Prostate gland (tissue), 2 donors: Measurements from ENCODE around the gene RAB8B.

Experiments
- CTCF ChIP-seq, 4 experiments: fragments of 200-600 bp in 2 of 4; fragments of 450-650 bp in 2 of 4; sonication (generic) in 2 of 4; IDR thresholded peaks; 1 replicate in 3 of 4; 2 replicates in 1 of 4; pipeline ENCODE4 v1.5.1; 2016 to 2019; ENCODE audit warnings: antibody characterized with exemption in 4 of 4, mild to moderate bottlenecking in 2 of 4, moderate library complexity in 2 of 4
- POLR2A ChIP-seq: fragments of 450-650 bp; IDR thresholded peaks from one replicate; pipeline ENCODE4 v1.6.1; 2016; ENCODE audit warnings: antibody characterized with exemption, mild to moderate bottlenecking
- POLR2AphosphoS5 ChIP-seq: sonication (generic); formaldehyde crosslinking; IDR thresholded peaks from one replicate; pipeline ENCODE4 v1.6.1; 2017; ENCODE audit warnings: antibody characterized with exemption

- TF ChIP-seq CTCF (IDR thresholded peaks at IDR 0.05) (no peak), POLR2A (no peak), POLR2AphosphoS5 (no peak)
These were observed 34.1 kb downstream of the RAB8B start for GRCh38 chr15:63223463-63223862.
